GM12878 (cell line): Measurements from ENCODE around the gene CACTIN.

Experiments used
- BACH1 ChIP-seq: fragments of 450-650 bp; IDR thresholded peaks from 2 replicates; pipeline ENCODE4 v1.6.1; 2017; ENCODE audit warnings: mild to moderate bottlenecking, borderline replicate concordance
- EZH2 ChIP-seq: IDR thresholded peaks from 2 replicates; pipeline ENCODE4 v1.6.1; 2012; ENCODE audit warnings: low read depth, mild to moderate bottlenecking, control low read depth, inconsistent platforms, low read length, borderline replicate concordance; ENCODE audit not compliant: control insufficient read depth
- FOXM1 ChIP-seq: IDR thresholded peaks from 2 replicates; pipeline ENCODE4 v1.6.1; 2012; ENCODE audit warnings: low read depth, mild to moderate bottlenecking, inconsistent platforms, low read length, moderate library complexity
- HDAC2 ChIP-seq: fragments of 200-600 bp; sonication (generic); IDR thresholded peaks from 2 replicates; pipeline ENCODE4 v1.6.1; 2017
- RAD21 ChIP-seq: IDR thresholded peaks from 2 replicates; pipeline ENCODE4 v1.6.1; 2011; ENCODE audit warnings: mild to moderate bottlenecking, low read depth, low read length, moderate library complexity; ENCODE audit not compliant: insufficient read depth
- SPI1 ChIP-seq: IDR thresholded peaks from 2 replicates; pipeline ENCODE4 v1.6.1; 2011; ENCODE audit warnings: low read depth, mild to moderate bottlenecking, low read length, moderate library complexity, borderline replicate concordance; ENCODE audit not compliant: insufficient read depth
- TF ChIP-seq, protein P1 (sequence below): IDR thresholded peaks from 2 replicates; pipeline ENCODE4 v1.6.1; 2012; ENCODE audit warnings: low read depth, low read length, improper control_type of control experiment
- TF ChIP-seq, protein P2 (sequence below): IDR thresholded peaks from 2 replicates; pipeline ENCODE4 v1.6.1; 2012; ENCODE audit warnings: mild to moderate bottlenecking, low read depth, low read length

DNA sequence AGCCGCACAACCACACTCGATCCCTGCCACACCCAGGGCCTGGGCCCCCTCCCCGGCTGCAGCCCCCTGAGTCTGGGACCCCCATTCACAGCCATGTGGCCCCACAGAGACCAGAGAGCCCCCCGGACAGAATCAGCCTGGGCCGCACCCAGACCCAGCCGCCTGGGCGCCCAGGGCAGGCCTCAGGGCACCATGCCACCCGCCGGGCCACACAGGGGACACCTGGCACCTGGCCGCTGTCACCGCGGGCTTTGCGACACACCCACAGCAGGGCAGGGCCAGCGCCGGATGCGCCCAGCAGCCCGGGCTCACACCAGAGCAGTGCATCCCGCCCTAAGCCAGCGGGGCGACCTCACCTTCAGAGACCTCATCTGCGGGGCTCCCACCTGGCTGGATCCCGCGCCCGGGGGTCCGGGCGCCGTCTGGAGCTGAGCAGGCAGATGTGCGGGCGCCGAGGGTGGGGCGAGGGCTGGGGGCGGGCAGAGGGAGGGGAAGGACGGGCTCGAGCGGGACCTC, 20.4 kb downstream of the CACTIN start:
- TF ChIP-seq BACH1: no peak
- TF ChIP-seq, protein P1, sequence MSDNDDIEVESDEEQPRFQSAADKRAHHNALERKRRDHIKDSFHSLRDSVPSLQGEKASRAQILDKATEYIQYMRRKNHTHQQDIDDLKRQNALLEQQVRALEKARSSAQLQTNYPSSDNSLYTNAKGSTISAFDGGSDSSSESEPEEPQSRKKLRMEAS: no peak
- TF ChIP-seq RAD21: no peak
- no peak for TF ChIP-seq EZH2
- TF ChIP-seq HDAC2: no peak
- no peak for TF ChIP-seq FOXM1
- no peak for TF ChIP-seq SPI1
- TF ChIP-seq, protein P2, sequence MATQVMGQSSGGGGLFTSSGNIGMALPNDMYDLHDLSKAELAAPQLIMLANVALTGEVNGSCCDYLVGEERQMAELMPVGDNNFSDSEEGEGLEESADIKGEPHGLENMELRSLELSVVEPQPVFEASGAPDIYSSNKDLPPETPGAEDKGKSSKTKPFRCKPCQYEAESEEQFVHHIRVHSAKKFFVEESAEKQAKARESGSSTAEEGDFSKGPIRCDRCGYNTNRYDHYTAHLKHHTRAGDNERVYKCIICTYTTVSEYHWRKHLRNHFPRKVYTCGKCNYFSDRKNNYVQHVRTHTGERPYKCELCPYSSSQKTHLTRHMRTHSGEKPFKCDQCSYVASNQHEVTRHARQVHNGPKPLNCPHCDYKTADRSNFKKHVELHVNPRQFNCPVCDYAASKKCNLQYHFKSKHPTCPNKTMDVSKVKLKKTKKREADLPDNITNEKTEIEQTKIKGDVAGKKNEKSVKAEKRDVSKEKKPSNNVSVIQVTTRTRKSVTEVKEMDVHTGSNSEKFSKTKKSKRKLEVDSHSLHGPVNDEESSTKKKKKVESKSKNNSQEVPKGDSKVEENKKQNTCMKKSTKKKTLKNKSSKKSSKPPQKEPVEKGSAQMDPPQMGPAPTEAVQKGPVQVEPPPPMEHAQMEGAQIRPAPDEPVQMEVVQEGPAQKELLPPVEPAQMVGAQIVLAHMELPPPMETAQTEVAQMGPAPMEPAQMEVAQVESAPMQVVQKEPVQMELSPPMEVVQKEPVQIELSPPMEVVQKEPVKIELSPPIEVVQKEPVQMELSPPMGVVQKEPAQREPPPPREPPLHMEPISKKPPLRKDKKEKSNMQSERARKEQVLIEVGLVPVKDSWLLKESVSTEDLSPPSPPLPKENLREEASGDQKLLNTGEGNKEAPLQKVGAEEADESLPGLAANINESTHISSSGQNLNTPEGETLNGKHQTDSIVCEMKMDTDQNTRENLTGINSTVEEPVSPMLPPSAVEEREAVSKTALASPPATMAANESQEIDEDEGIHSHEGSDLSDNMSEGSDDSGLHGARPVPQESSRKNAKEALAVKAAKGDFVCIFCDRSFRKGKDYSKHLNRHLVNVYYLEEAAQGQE: no peak
